WERI-Rb-1 (cell line): Measurements from ENCODE around the gene COPZ2.
A peak's percentile ranks its signal among the peaks of the same experiment; 100 is the strongest.

Experiments
- DNase-seq: peaks from one replicate; pipeline ENCODE4 v3.0.0-alpha.2; 2020
- H3K27ac ChIP-seq: fragments of 250-450 bp; sonication (Bioruptor Pico); 2 replicates; pipeline ENCODE4 v1.5.1; 2020; ENCODE audit warnings: mild to moderate bottlenecking, moderate library complexity
- H3K27me3 ChIP-seq: fragments of 250-450 bp; sonication (Bioruptor Pico); 2 replicates; pipeline ENCODE4 v1.5.1; 2021; ENCODE audit warnings: mild to moderate bottlenecking, low read depth, moderate library complexity; ENCODE audit not compliant: insufficient read depth, severe bottlenecking
- H3K36me3 ChIP-seq: fragments of 250-450 bp; sonication (Bioruptor Pico); 2 replicates; pipeline ENCODE4 v1.5.1; 2020; ENCODE audit warnings: mild to moderate bottlenecking, moderate library complexity
- H3K4me3 ChIP-seq: 2 replicates; pipeline ENCODE4 v1.5.1; 2011; ENCODE audit warnings: low read depth, mild to moderate bottlenecking, control low read depth, low read length
- H3K9me3 ChIP-seq: fragments of 250-450 bp; sonication (Bioruptor Pico); 2 replicates; pipeline ENCODE4 v1.5.1; 2021; ENCODE audit warnings: mild to moderate bottlenecking, moderate library complexity; ENCODE audit not compliant: severe bottlenecking
- CTCF ChIP-seq: IDR thresholded peaks from 2 replicates; pipeline ENCODE4 v1.5.1; 2011; ENCODE audit warnings: low read depth, mild to moderate bottlenecking, control low read depth, inconsistent platforms, low read length

The COPZ2 gene

GRCh38 chr17:47998044-47998443 lies 39.6 kb downstream of the COPZ2 start:
- no peaks in the 10 kb centered on the region for H3K9me3 ChIP-seq
- DNase-seq, result peak; percentile 87
- no peaks in the 10 kb centered on the region for H3K27me3 ChIP-seq
- no peak overlapping the region for H3K4me3 ChIP-seq
- peak overlapping the region; percentile 96 for H3K27ac ChIP-seq
- H3K36me3 ChIP-seq, result no peaks in the 10 kb centered on the region
- TF ChIP-seq CTCF, result no peak

GRCh38 chr17:47997586-47997985 lies 40.0 kb downstream of the COPZ2 start:
- Histone ChIP-seq H3K9me3 (no peaks in the 10 kb centered on the region), H3K36me3 (no peaks in the 10 kb centered on the region), H3K27ac (peak overlapping the region; percentile 96), H3K4me3 (no peak overlapping the region), H3K27me3 (no peaks in the 10 kb centered on the region)
- no peak for TF ChIP-seq CTCF
- no peak for DNase-seq

- no peak for TF ChIP-seq CTCF
- Histone ChIP-seq H3K4me3 (no peak overlapping the region), H3K36me3 (no peaks in the 10 kb centered on the region), H3K27ac (peak overlapping the region; percentile 96), H3K9me3 (no peaks in the 10 kb centered on the region), H3K27me3 (no peaks in the 10 kb centered on the region)
- no peak for DNase-seq
Measured at GRCh38 chr17:47996201-47996600, 41.4 kb downstream of the COPZ2 start.

GRCh38 chr17:47995241-47995935 lies 42.2 kb downstream of the COPZ2 start:
- peak overlapping the region; percentile 96 for H3K27ac ChIP-seq
- H3K4me3 ChIP-seq, result peak overlapping the region; percentile 16; the same call in 1 of the 2 replicates
- H3K36me3 ChIP-seq, result no peaks in the 10 kb centered on the region
- H3K27me3 ChIP-seq, result no peaks in the 10 kb centered on the region
- no peak for TF ChIP-seq CTCF
- no peaks in the 10 kb centered on the region for H3K9me3 ChIP-seq
- peak; percentile 96 for DNase-seq

- no peaks in the 10 kb centered on the region for H3K27me3 ChIP-seq
- H3K27ac ChIP-seq, result peak overlapping the region; percentile 96
- no peaks in the 10 kb centered on the region for H3K36me3 ChIP-seq
- H3K4me3 ChIP-seq, result no peak overlapping the region
- no peaks in the 10 kb centered on the region for H3K9me3 ChIP-seq
- no peak for TF ChIP-seq CTCF
- no peak for DNase-seq
Measured at GRCh38 chr17:47994724-47995123, 42.9 kb downstream of the COPZ2 start.

- Histone ChIP-seq H3K9me3 (no peaks in the 10 kb centered on the region), H3K27me3 (no peaks in the 10 kb centered on the region), H3K27ac (peak overlapping the region; percentile 96), H3K36me3 (no peaks in the 10 kb centered on the region), H3K4me3 (no peak overlapping the region)
- no peak for TF ChIP-seq CTCF
- no peak for DNase-seq
Measured at GRCh38 chr17:47993964-47994363, 43.6 kb downstream of the COPZ2 start.
